Astrocyte (in vitro differentiated cells and primary cell): ENCODE data around the gene SEMG1. TPM values are rescaled to one million over a fixed set of nuclear protein-coding genes. Genes with fewer than 3 reads are reported as not detected.

Experiments used
- DNase-seq: peaks from one replicate; pipeline ENCODE4 v3.0.0-alpha.2; 2010; ENCODE audit warnings: low read depth
- FAIRE-seq: peaks from 2 replicates; lab custom pipeline; 2011; peaks lifted over from hg19 to GRCh38; lab: Jason Lieb, UNC
- H2AFZ ChIP-seq: 2 replicates; pipeline ENCODE4 v1.6.0; 2012; ENCODE audit warnings: low read depth, low read length, inconsistent platforms
- H3K27ac ChIP-seq: 2 replicates; pipeline ENCODE4 v1.5.1; 2011; ENCODE audit warnings: low read depth, low read length, inconsistent platforms
- H3K27me3 ChIP-seq: 2 replicates; pipeline ENCODE4 v1.6.0; 2011; ENCODE audit warnings: low read length, inconsistent platforms; ENCODE audit not compliant: insufficient read depth
- H3K36me3 ChIP-seq: 2 replicates; pipeline ENCODE4 v1.5.1; 2011; ENCODE audit warnings: low read length, inconsistent platforms; ENCODE audit not compliant: insufficient read depth
- H3K4me1 ChIP-seq: 2 replicates; pipeline ENCODE4 v1.5.1; 2011; ENCODE audit warnings: low read length, inconsistent platforms; ENCODE audit not compliant: insufficient read depth
- H3K4me2 ChIP-seq: 2 replicates; pipeline ENCODE4 v1.6.0; 2012; ENCODE audit warnings: low read length, inconsistent platforms
- H3K4me3 ChIP-seq: 2 replicates; pipeline ENCODE4 v1.5.1; 2011; ENCODE audit warnings: low read depth, mild to moderate bottlenecking, low read length, inconsistent platforms; ENCODE audit not compliant: insufficient read depth
- H3K79me2 ChIP-seq: 2 replicates; pipeline ENCODE4 v1.6.0; 2012; ENCODE audit warnings: mild to moderate bottlenecking, low read length, inconsistent platforms; ENCODE audit not compliant: insufficient read depth
- H3K9ac ChIP-seq: 2 replicates; pipeline ENCODE4 v1.6.0; 2012; ENCODE audit warnings: mild to moderate bottlenecking, low read length, inconsistent platforms
- H3K9me3 ChIP-seq: 2 replicates; pipeline ENCODE4 v1.5.1; 2012; ENCODE audit warnings: low read depth, mild to moderate bottlenecking, low read length, inconsistent platforms; ENCODE audit not compliant: insufficient read depth
- H4K20me1 ChIP-seq: 2 replicates; pipeline ENCODE4 v1.6.0; 2012; ENCODE audit warnings: low read length, inconsistent platforms; ENCODE audit not compliant: insufficient read depth
- H3K27ac Mint-ChIP-seq: one replicate; pipeline ENCODE4 v1.8.0; 2021; ENCODE audit warnings: mild to moderate bottlenecking, mixed read lengths; ENCODE audit not compliant: unreplicated experiment
- H3K27me3 Mint-ChIP-seq: one replicate; pipeline ENCODE4 v1.8.0; 2021; ENCODE audit warnings: low read depth, mixed read lengths; ENCODE audit not compliant: unreplicated experiment
- H3K36me3 Mint-ChIP-seq: one replicate; pipeline ENCODE4 v1.8.0; 2021; ENCODE audit warnings: low read depth, mixed read lengths; ENCODE audit not compliant: unreplicated experiment
- H3K4me1 Mint-ChIP-seq: one replicate; pipeline ENCODE4 v1.8.0; 2021; ENCODE audit warnings: low read depth, mixed read lengths; ENCODE audit not compliant: unreplicated experiment
- H3K4me3 Mint-ChIP-seq: one replicate; pipeline ENCODE4 v1.8.0; 2021; ENCODE audit warnings: mild to moderate bottlenecking, moderate library complexity, mixed read lengths; ENCODE audit not compliant: unreplicated experiment
- H3K9me3 Mint-ChIP-seq: one replicate; pipeline ENCODE4 v1.8.0; 2021; ENCODE audit warnings: mild to moderate bottlenecking, mixed read lengths; ENCODE audit not compliant: unreplicated experiment
- CTCF ChIP-seq: IDR thresholded peaks from 2 replicates; pipeline ENCODE4 v1.5.1; 2011; ENCODE audit warnings: low read depth, mild to moderate bottlenecking, inconsistent platforms, low read length, moderate library complexity; ENCODE audit not compliant: insufficient read depth
- EZH2 ChIP-seq: IDR thresholded peaks from 2 replicates; pipeline ENCODE4 v1.6.1; 2012; ENCODE audit warnings: mild to moderate bottlenecking, low read length, inconsistent platforms; ENCODE audit not compliant: insufficient read depth
- total RNA-seq: library from RNA; stranded (reverse); gene quantifications from 2 replicates; pipeline ENCODE4 v1.2.1, GENCODE V29; 2021

The SEMG1 gene
- total RNA-seq, 1 donor from 2014 or later = not detected

GRCh38 chr20:45218124-45218523 lies 11.3 kb downstream of the SEMG1 start:
- Histone ChIP-seq H3K36me3 (no peaks in the 10 kb centered on the region), H3K79me2 (no peaks in the 10 kb centered on the region), H3K4me1 (no peaks in the 10 kb centered on the region), H2AFZ (no peak overlapping the region), H4K20me1 (no peaks in the 10 kb centered on the region), H3K4me2 (no peak overlapping the region), H3K27me3 (no peaks in the 10 kb centered on the region), H3K4me3 (no peak overlapping the region), H3K9me3 (no peaks in the 10 kb centered on the region), H3K9ac (no peak overlapping the region), H3K27ac (no peak overlapping the region)
- no peaks in the 10 kb centered on the region for H3K36me3 Mint-ChIP-seq
- no peaks in the 10 kb centered on the region for H3K9me3 Mint-ChIP-seq
- H3K4me1 Mint-ChIP-seq = no peaks in the 10 kb centered on the region
- no peak overlapping the region for H3K4me3 Mint-ChIP-seq
- DNase-seq (no peak), FAIRE-seq (no peak)
- no peak overlapping the region for H3K27ac Mint-ChIP-seq
- TF ChIP-seq EZH2 = no peak
- no peak for TF ChIP-seq CTCF
- H3K27me3 Mint-ChIP-seq = peaks cover 6% of the 10 kb centered on the region

- H3K4me2 ChIP-seq = no peak overlapping the region
- H3K36me3 ChIP-seq = no peaks in the 10 kb centered on the region
- Mint-ChIP-seq H3K36me3 (no peaks in the 10 kb centered on the region), H3K27ac (no peak overlapping the region), H3K4me3 (no peak overlapping the region), H3K4me1 (no peaks in the 10 kb centered on the region), H3K27me3 (peaks cover 7% of the 10 kb centered on the region), H3K9me3 (no peaks in the 10 kb centered on the region)
- H3K27me3 ChIP-seq = no peaks in the 10 kb centered on the region
- H3K9me3 ChIP-seq = no peaks in the 10 kb centered on the region
- H3K4me3 ChIP-seq = no peak overlapping the region
- FAIRE-seq (no peak), DNase-seq (no peak)
- H3K27ac ChIP-seq = no peak overlapping the region
- H3K9ac ChIP-seq = no peak overlapping the region
- TF ChIP-seq CTCF (no peak), EZH2 (no peak)
- H3K4me1 ChIP-seq = no peaks in the 10 kb centered on the region
- H4K20me1 ChIP-seq = no peaks in the 10 kb centered on the region
- H2AFZ ChIP-seq = no peak overlapping the region
- no peaks in the 10 kb centered on the region for H3K79me2 ChIP-seq
Measured at GRCh38 chr20:45218636-45219035, 11.8 kb downstream of the SEMG1 start.

GRCh38 chr20:45221076-45221475 lies 14.2 kb downstream of the SEMG1 start, which contains the start of gene SEMG2:
Gene SEMG2, plus strand, starts transcription at chr20:45221373. Its CDS starts 17 bp downstream, at chr20:45221390.
- H3K4me2 ChIP-seq = no peak within 1 kb of the TSS
- DNase-seq (no peak), FAIRE-seq (no peak)
- no peaks in the 10 kb centered on the region for H3K36me3 Mint-ChIP-seq
- H3K27me3 ChIP-seq = no peaks in the 10 kb centered on the region
- no peaks in the 10 kb centered on the region for H4K20me1 ChIP-seq
- H3K27ac Mint-ChIP-seq = no peak within 1 kb of the TSS
- TF ChIP-seq EZH2 = no peak
- TF ChIP-seq CTCF = no peak
- no peaks in the 10 kb centered on the region for H3K36me3 ChIP-seq
- H3K27me3 Mint-ChIP-seq = peaks cover 17% of the 10 kb centered on the region
- H3K9me3 Mint-ChIP-seq = no peaks in the 10 kb centered on the region
- no peak within 1 kb of the TSS for H3K9ac ChIP-seq
- H3K9me3 ChIP-seq = no peaks in the 10 kb centered on the region
- H3K4me1 Mint-ChIP-seq = no peaks in the 10 kb centered on the region
- H3K4me3 ChIP-seq = no peak within 1 kb of the TSS
- no peak within 1 kb of the TSS for H3K4me3 Mint-ChIP-seq
- no peak within 1 kb of the TSS for H2AFZ ChIP-seq
- H3K4me1 ChIP-seq = no peaks in the 10 kb centered on the region
- H3K27ac ChIP-seq = no peak within 1 kb of the TSS
- no peaks in the 10 kb centered on the region for H3K79me2 ChIP-seq
